GM12872 (cell line): ENCODE measurements around the gene CDH18.

ENCODE experiments used
- TF ChIP-seq, protein P1 (sequence below): IDR thresholded peaks from 3 replicates; pipeline ENCODE4 v1.5.1; 2011; ENCODE audit warnings: low read depth, mild to moderate bottlenecking, low read length, moderate library complexity; ENCODE audit not compliant: insufficient read depth

Gene CDH18

DNA sequence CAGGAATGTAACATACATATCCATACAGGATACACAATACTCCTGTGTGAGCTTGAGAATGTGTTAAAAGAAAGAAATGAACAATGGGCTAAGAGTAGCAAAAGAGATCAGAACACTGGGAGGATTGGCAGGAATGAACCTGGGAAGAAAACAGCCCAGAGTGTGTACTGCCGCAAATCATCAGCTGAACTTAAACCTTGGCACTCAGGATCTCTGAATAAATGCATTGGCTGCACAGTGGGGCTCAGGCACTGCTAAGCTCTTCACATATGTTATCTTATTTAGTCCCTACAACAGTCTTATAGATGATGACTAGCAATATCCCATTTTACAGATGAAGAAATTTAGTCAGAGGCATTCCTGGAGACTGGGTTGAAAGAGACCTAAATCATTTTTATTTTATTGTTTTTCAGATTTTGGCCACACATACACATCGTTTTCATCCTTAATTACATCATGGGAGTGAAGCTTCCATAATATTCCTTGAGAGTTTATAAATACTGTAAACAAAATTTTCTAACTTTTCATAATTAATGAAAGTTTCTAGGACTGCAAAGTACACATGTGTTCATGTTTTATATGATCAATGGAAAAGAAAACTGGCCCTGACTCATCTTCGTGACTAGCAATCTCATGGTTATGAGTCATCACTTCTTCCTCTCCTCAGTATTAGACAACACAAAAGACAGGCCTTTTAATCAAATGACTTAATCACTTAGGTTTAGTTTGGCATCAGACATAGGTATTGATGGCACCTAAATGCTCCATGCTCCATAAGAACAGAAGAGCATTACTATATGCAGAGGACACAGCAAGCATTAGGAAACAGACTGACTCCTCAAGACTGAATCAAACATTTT is 59.2 kb downstream of the CDH18 start:
- TF ChIP-seq, protein P1, sequence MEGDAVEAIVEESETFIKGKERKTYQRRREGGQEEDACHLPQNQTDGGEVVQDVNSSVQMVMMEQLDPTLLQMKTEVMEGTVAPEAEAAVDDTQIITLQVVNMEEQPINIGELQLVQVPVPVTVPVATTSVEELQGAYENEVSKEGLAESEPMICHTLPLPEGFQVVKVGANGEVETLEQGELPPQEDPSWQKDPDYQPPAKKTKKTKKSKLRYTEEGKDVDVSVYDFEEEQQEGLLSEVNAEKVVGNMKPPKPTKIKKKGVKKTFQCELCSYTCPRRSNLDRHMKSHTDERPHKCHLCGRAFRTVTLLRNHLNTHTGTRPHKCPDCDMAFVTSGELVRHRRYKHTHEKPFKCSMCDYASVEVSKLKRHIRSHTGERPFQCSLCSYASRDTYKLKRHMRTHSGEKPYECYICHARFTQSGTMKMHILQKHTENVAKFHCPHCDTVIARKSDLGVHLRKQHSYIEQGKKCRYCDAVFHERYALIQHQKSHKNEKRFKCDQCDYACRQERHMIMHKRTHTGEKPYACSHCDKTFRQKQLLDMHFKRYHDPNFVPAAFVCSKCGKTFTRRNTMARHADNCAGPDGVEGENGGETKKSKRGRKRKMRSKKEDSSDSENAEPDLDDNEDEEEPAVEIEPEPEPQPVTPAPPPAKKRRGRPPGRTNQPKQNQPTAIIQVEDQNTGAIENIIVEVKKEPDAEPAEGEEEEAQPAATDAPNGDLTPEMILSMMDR = no peak

DNA sequence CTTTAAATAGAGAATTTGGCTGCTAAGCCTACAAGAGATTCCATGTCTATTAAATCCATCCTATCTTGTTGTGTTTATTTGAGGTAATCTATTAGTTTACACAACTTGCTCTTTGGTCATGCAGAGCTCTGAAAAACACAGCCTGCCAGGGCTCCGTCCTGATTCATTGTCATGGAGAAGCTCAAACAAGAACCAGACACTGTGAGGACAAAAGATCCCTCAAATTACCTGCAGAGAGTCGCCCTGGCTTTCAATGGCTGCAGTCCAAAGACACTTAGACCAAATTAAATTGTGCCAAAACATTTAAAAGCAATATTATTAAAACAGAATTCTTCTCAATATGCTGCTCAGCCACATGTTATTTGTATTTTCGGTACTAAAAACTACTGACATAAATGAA is 60.1 kb downstream of the CDH18 start:
- TF ChIP-seq, protein P1 = no peak

DNA sequence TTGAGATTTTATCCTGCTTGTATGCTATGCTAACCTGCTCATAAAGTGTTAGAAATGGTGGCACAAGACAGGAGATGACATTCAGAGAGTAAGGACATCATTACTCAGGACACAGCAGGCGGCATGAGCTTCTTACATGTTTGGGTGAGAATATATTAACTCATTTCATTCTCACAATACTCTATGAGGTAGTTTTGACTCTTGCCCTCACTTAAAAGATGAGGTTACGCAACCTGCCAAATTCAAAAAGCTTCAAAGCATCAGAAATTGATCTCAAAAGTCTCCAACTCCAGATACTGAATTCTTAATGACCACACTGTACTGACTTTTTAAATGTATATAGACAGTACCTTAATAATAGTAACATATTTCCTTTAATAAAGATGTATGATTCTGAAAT is 60.8 kb downstream of the CDH18 start:
- TF ChIP-seq, protein P1 = no peak

DNA sequence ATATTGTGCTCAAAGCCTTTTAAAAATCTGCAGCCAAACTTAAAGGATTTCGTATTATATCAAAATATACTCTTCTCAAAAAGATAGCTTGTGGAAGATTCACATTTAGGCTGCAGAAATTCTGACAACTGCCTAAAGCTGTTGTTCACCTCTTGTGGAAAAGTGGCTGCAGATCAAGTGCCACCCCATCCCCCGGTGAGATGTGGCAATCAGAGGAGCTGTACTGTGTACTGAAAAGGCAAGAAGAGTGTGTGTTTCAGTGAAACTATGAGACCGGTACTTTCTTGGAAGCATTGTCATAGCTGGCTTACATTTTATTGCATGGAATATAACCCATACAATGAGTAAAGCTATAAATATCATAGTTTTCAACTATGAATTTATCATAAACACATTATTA is 64.3 kb downstream of the CDH18 start:
- TF ChIP-seq, protein P1 = no peak

DNA sequence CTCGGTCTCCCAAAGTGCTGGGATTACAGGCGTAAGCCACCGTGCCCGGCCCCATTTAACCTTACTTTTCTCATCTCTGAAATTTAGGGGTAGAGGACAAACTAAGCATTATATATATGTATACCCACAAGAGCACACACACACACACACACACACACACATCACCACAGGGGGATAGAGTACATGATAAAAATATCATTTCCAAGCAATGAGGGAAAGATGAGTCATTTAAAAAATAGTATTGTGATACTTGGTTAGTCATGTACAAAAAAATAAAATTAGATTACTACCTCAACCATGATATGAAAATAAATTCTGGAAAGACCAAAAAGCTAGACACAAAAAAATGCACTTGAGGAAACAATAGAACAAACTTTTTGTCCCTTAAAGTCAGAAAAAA is 67.2 kb downstream of the CDH18 start:
- TF ChIP-seq, protein P1 = no peak

DNA sequence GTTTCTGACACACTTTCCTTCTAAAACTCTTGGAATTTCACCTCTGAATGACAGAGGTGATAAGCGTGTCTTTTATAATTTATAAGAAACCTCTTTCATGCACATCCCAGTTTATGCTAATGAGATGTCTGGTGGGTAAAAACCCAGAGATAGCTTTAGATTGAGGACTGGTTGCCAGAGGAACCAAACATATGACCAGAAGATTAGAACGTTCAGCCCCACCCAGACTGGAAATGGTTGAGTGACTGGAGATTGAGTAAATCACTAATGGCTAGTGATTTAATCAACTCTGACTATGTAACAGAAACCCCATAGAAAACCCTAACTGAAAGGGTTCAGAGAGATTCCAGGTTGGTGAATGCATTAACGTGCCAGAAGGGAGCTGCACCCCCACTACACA is 69.2 kb downstream of the CDH18 start:
- TF ChIP-seq, protein P1 = no peak

DNA sequence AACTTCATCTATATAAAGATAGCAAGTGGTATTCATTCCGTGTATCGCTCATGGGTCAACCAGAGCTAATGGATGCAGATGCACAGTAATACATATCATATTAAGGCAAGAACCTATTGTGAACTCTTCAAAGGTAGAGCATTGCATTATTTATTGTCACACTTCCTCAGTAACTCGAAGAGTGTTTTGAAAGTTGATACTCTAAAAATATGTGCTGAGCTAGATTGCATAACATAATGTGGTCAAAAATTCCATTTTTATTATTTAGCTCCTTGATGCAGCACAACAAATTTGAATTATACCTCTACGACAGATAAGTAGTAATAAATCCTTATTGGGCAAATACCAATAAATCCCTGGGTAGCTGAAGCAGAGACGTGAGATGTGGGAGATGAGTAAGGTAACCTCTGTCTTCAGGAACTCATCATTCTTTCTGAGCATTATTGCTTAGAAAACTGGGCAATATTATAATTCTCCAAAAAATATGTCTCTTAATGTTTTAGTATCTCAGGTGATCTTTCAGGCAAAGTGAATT is 70.3 kb downstream of the CDH18 start:
- TF ChIP-seq, protein P1 = no peak
